C4-2B (cell line): ENCODE results near the gene NIPAL1.
A peak's percentile ranks its signal among the peaks of the same experiment; 100 is the strongest.
"Not testable (repeated sequence)": the region's sequence is repeated elsewhere in the genome, so short reads cannot be mapped to it uniquely, and the experiment has no call there.

Source experiments
- H3K27ac ChIP-seq: fragments of 450-650 bp; 2 replicates; pipeline ENCODE4 v1.5.1; 2017
- CTCF ChIP-seq: fragments of 450-650 bp; conservative IDR thresholded peaks from 2 replicates; pipeline ENCODE4 v1.5.1; 2017; ENCODE audit warnings: mild to moderate bottlenecking
- ZFX ChIP-seq: fragments of 450-650 bp; IDR thresholded peaks from 2 replicates; pipeline ENCODE4 v1.6.1; 2017

NIPAL1 gene

DNA sequence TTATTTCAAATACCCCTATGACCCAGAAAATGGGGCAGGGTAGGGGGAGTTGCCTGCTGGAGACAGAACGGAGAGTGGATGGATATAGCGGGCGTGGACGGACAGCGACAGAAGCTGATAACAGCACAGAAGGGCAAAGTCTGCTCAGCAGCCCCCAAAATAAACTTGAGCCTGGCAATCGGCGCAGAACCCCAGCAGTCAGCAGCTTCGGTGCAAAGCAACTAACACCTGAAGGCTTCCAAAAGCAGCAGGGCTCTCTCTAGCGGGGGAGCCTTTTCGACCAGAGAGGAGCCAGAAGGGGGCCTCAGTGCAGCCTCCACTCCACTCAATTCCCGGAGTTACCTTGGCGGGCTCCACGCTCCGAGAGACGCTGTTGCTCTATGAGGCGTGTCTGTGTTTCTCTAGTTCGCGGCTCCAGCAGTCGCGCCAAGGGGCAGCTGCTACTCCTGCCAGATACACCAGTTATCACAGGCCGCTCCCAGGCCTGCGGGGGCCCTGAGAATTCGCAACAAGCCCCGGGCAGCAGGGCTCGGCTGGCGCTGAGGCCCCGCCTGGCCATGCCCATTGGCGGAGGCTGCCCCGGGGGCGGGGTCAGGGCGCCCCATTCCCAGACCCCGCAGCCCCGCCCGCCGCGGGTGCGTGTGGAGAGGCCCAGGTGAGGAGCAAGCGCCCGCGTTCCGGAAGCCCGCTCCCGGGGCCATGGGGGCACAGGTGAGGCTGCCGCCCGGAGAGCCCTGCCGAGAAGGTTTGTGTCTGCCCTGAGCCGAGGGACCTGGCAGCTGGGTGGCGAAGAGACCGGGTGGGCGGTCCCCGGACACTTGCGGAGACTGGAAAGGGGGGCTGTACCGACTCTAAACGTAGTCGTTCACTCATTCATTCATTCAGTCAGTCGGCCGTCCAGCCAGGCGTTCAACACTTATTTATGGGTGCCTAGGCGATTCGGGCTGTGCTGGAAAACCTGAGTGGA, at the start of gene NIPAL1, which contains the start of gene CNGA1:
NIPAL1 (plus strand) TSS at position 632 of the 967 bp plus-strand sequence; CDS start at position 700, 68 bp downstream.
CNGA1 (minus strand) TSS at position 541 of the 967 bp plus-strand sequence. CDS start 63,992 bp downstream, outside the sequence.
- H3K27ac ChIP-seq, result peak within 1 kb of the TSS; percentile 47
- TF ChIP-seq ZFX, result peak; percentile 30; the same call in 1 of the 2 replicates
- TF ChIP-seq CTCF, result peak; percentile 49

- no peak overlapping the region for H3K27ac ChIP-seq
- TF ChIP-seq CTCF (no peak), ZFX (no peak)
These were observed 47.7 kb upstream of the NIPAL1 start for GRCh38 chr4:47968847-47969246.

DNA sequence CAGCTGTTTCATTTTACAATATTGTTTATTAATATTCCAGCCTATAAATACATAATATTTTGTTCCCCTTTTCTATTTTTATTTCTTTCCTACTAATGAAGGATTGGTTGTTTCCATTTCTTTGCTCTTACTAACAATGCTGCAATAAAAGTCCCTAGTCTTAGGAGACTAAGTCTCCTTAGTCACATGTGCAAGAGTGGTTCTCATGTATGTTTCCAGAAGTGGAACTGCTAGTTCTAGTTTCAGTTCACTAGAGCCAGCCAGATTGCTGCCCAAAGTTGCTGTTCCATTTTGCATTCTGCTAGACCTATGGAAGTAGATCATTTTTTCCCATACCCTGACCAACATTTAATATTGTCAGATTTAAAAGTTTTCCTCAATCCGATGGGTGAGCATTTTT, 44.4 kb upstream of the NIPAL1 start:
- TF ChIP-seq ZFX (no peak), CTCF (no peak)
- no peak overlapping the region for H3K27ac ChIP-seq

GRCh38 chr4:47972721-47973120, 43.9 kb upstream of the NIPAL1 start:
- H3K27ac ChIP-seq, result peak overlapping the region; percentile 62
- no peak for TF ChIP-seq CTCF
- TF ChIP-seq ZFX, result no peak

DNA sequence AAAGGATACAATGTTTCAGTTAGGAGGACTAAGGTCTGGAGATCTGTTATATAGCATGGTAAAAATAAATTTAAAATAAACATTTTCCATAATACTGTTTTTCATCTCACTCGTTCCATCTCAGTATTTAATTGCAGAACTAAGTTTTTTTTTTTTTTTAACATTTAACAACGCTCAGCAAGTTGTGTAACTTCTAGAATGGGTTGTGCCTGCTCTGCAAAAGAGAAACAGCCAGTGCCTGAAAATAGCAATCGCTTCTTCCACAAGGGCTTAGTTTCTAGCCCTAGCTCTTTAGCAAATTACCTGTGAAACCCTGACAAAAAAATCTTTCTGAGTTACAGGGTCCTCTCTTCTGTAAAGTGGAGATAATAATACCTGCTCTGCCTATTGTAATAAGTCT, 42.0 kb upstream of the NIPAL1 start:
- no peak for TF ChIP-seq ZFX
- TF ChIP-seq CTCF, result no peak
- H3K27ac ChIP-seq, result no peak overlapping the region

DNA sequence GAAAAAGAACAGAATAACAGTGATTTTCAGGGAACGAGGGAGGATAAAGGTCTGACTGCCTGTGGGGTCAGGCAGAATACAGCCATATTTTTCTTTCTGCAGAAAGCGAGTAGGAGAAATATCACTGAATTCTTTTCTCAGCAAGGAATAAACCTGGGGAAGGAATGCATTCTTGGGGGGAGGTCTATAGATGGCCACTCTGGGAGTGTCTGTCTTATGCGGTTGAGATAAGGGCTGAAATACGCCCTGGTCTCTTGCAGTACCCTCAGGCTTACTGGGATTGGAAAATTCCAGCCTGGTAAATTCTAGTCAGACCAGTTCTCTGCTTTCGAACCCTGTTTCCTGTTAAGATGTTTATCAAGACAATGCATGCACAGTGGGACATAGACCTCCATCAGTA, 26.4 kb upstream of the NIPAL1 start:
- H3K27ac ChIP-seq, result no peak overlapping the region
- TF ChIP-seq ZFX (no peak), CTCF (no peak)

DNA sequence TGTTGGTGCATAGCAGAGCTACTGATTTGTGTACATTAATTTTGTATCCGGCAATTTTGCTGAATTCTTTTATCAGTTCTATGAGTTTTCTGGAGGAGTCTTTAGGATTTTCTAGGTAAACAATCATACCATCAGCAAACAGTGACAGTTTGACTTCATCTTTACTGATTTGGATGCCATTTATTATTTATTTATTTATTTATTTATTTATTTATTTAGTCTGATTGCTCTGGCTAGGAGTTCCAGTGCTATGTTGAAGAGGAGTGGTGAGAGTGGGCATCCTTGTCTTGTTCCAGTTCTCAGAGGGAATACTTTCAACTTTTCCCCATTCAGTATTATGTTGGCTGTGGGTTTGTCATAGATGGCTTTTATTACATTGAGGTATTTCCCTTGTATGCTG, 24.1 kb upstream of the NIPAL1 start:
- H3K27ac ChIP-seq, result not testable (repeated sequence)
